ENCODE measurements around the gene HBS1L.

DNA sequence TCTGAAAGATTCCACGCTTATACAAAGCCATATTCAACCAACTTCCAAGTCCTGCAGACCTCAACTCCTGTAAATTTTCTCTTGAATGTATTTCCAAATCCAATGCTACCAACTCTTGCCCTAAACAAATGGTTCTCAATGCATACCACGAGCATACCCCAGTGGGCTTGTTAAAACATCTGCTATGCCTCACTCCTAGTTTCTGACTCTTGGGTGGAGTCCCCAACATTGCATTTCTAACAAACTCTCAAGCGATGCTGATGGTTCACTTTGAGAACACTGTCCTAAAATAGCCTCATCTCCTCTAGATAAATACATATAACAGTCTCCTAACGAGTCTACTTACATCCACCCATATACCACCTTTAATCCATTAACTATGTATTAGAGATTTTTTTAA lies 7.3 kb downstream of the HBS1L start:
- TF ChIP-seq, protein P1, sequence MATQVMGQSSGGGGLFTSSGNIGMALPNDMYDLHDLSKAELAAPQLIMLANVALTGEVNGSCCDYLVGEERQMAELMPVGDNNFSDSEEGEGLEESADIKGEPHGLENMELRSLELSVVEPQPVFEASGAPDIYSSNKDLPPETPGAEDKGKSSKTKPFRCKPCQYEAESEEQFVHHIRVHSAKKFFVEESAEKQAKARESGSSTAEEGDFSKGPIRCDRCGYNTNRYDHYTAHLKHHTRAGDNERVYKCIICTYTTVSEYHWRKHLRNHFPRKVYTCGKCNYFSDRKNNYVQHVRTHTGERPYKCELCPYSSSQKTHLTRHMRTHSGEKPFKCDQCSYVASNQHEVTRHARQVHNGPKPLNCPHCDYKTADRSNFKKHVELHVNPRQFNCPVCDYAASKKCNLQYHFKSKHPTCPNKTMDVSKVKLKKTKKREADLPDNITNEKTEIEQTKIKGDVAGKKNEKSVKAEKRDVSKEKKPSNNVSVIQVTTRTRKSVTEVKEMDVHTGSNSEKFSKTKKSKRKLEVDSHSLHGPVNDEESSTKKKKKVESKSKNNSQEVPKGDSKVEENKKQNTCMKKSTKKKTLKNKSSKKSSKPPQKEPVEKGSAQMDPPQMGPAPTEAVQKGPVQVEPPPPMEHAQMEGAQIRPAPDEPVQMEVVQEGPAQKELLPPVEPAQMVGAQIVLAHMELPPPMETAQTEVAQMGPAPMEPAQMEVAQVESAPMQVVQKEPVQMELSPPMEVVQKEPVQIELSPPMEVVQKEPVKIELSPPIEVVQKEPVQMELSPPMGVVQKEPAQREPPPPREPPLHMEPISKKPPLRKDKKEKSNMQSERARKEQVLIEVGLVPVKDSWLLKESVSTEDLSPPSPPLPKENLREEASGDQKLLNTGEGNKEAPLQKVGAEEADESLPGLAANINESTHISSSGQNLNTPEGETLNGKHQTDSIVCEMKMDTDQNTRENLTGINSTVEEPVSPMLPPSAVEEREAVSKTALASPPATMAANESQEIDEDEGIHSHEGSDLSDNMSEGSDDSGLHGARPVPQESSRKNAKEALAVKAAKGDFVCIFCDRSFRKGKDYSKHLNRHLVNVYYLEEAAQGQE (IDR thresholded peaks at IDR 0.05; ENCODE audit: low read depth, low read length): no peak
- TF ChIP-seq, protein P2, sequence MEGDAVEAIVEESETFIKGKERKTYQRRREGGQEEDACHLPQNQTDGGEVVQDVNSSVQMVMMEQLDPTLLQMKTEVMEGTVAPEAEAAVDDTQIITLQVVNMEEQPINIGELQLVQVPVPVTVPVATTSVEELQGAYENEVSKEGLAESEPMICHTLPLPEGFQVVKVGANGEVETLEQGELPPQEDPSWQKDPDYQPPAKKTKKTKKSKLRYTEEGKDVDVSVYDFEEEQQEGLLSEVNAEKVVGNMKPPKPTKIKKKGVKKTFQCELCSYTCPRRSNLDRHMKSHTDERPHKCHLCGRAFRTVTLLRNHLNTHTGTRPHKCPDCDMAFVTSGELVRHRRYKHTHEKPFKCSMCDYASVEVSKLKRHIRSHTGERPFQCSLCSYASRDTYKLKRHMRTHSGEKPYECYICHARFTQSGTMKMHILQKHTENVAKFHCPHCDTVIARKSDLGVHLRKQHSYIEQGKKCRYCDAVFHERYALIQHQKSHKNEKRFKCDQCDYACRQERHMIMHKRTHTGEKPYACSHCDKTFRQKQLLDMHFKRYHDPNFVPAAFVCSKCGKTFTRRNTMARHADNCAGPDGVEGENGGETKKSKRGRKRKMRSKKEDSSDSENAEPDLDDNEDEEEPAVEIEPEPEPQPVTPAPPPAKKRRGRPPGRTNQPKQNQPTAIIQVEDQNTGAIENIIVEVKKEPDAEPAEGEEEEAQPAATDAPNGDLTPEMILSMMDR (IDR thresholded peaks at IDR 0.05 in 2 of 3, conservative IDR thresholded peaks at IDR 0.05 in 1 of 3; ENCODE audit: control insufficient read depth in 2 of 3, extremely low read depth in 1 of 3, insufficient read depth in 1 of 3, low read depth in 3 of 3, low read length in 3 of 3): no peak
- TF ChIP-seq HDGF (IDR thresholded peaks at IDR 0.05) (no peak), STAT1 (conservative IDR thresholded peaks at IDR 0.05) (no peak), NRF1 (conservative IDR thresholded peaks at IDR 0.05; ENCODE audit: low read depth, low read length) (no peak), TARDBP (IDR thresholded peaks at IDR 0.05; ENCODE audit: borderline replicate concordance) (no peak), SP1 (IDR thresholded peaks at IDR 0.05; ENCODE audit: low read depth, low read length) (no peak), RFX5 (IDR thresholded peaks at IDR 0.05; ENCODE audit: low read depth, low read length) (no peak), SUZ12 (IDR thresholded peaks at IDR 0.05; ENCODE audit: unreplicated experiment) (no peak), ZNF622 (IDR thresholded peaks at IDR 0.05) (no peak), EZH2 (IDR thresholded peaks at IDR 0.05; ENCODE audit: borderline replicate concordance, control insufficient read depth, low read depth, low read length) (no peak), SIX5 (IDR thresholded peaks at IDR 0.05; ENCODE audit: low read depth, low read length, severe bottlenecking) (no peak)
- TF ChIP-seq, protein P3, sequence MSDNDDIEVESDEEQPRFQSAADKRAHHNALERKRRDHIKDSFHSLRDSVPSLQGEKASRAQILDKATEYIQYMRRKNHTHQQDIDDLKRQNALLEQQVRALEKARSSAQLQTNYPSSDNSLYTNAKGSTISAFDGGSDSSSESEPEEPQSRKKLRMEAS (IDR thresholded peaks at IDR 0.05; ENCODE audit: low read depth, low read length): no peak
- TF ChIP-seq, protein P4, sequence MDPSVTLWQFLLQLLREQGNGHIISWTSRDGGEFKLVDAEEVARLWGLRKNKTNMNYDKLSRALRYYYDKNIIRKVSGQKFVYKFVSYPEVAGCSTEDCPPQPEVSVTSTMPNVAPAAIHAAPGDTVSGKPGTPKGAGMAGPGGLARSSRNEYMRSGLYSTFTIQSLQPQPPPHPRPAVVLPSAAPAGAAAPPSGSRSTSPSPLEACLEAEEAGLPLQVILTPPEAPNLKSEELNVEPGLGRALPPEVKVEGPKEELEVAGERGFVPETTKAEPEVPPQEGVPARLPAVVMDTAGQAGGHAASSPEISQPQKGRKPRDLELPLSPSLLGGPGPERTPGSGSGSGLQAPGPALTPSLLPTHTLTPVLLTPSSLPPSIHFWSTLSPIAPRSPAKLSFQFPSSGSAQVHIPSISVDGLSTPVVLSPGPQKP (IDR thresholded peaks at IDR 0.05; ENCODE audit: low read depth, low read length): no peak

All from GM12878 (cell line).